ENCODE results near the gene AZI2. TPM values are rescaled to one million over a fixed set of nuclear protein-coding genes. Genes with fewer than 3 reads are reported as not detected.

AZI2 gene
- total and polyA plus RNA-seq, 2 experiments from 2014 or later = 24.5 to 28.6 TPM

DNA sequence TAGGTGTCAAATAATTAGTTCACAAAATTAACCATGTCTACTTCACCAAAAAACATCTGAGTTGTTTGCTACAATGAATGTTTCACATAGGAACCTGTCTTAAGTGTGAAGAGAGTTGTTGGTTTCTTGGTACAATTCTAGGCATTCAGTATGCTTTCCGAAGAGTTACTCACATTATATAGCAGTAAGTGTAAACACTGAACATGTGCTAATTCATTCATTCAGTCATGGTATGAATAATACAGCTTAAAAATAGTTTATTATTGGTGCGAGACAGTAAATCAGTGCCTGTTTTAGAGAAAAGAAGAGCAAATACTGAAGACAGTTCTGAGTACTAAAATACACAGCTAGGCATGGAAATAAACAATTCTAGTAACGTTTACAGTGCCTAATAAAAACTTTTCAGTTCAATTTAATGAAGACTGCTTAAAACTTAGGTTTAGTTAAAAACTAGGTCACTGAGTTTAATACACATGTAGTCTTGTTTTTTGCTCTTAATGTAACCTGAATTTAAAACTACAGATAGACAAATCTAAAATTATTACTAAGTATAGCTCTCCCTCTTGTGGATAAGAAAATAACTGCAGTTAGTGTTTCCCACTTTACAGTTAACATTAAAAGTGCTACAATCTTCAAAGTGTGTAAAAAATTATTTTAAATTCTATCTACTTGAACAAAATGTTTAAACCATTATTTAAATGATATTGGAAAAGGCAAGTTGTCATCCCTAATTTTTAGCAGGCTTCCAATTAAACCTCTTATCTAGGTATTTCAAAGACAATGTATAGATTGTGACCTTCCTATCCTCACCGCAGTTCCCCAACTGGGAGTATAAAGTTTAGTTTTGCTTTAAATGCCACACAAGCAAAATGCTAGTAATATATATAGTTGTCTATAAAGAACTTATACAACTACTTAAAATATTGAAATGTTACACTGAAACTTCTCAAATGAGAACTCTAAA lies 20.2 kb downstream of the AZI2 start:
- H3K4me2 ChIP-seq = no peak overlapping the region
- no peaks in the 10 kb centered on the region for H3K79me2 ChIP-seq (replicated peaks; ENCODE audit: insufficient read depth)
- Mint-ChIP-seq H3K9me3 (no peaks in the 10 kb centered on the region), H3K27me3 (ENCODE audit: insufficient read depth, low read depth, poor library complexity) (no peaks in the 10 kb centered on the region), H3K4me3 (no peak overlapping the region), H3K36me3 (ENCODE audit: low read depth) (no peaks in the 10 kb centered on the region; the same call in 2 of the 3 replicates), H3K27ac (no peak overlapping the region), H3K4me1 (no peaks in the 10 kb centered on the region)
- DNase-seq (ENCODE audit: low spot score) (peak; percentile 49), ATAC-seq (no peak)
- no peak for TF ChIP-seq STAT1 (IDR thresholded peaks at IDR 0.05; ENCODE audit: unreplicated experiment)
- TF ChIP-seq, protein P1, sequence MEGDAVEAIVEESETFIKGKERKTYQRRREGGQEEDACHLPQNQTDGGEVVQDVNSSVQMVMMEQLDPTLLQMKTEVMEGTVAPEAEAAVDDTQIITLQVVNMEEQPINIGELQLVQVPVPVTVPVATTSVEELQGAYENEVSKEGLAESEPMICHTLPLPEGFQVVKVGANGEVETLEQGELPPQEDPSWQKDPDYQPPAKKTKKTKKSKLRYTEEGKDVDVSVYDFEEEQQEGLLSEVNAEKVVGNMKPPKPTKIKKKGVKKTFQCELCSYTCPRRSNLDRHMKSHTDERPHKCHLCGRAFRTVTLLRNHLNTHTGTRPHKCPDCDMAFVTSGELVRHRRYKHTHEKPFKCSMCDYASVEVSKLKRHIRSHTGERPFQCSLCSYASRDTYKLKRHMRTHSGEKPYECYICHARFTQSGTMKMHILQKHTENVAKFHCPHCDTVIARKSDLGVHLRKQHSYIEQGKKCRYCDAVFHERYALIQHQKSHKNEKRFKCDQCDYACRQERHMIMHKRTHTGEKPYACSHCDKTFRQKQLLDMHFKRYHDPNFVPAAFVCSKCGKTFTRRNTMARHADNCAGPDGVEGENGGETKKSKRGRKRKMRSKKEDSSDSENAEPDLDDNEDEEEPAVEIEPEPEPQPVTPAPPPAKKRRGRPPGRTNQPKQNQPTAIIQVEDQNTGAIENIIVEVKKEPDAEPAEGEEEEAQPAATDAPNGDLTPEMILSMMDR (conservative IDR thresholded peaks at IDR 0.05; ENCODE audit: low read depth in 2 of 2) = peak in 1 of 2 experiments; percentile 85; a peak in 3 of 4 replicates
- H3K4me3 ChIP-seq = no peak overlapping the region
- H3K36me3 ChIP-seq (ENCODE audit: insufficient read depth) = no peaks in the 10 kb centered on the region
- no peak overlapping the region for H3K27ac ChIP-seq (ENCODE audit: low read depth)
- H3F3A ChIP-seq (replicated peaks; ENCODE audit: low read depth) = no peaks in the 10 kb centered on the region
- no peaks in the 10 kb centered on the region for H3K9me2 ChIP-seq (ENCODE audit: insufficient read depth)
- no peaks in the 10 kb centered on the region for H4K20me1 ChIP-seq (replicated peaks; ENCODE audit: insufficient read depth)
- H3K4me1 ChIP-seq (ENCODE audit: insufficient read depth) = no peaks in the 10 kb centered on the region
- H3K27me3 ChIP-seq (ENCODE audit: insufficient read depth) = no peaks in the 10 kb centered on the region
- no peak overlapping the region for H2AFZ ChIP-seq

GRCh38 chr3:28326458-28326926 lies 22.1 kb downstream of the AZI2 start:
- H3K27ac Mint-ChIP-seq = no peak overlapping the region
- peaks cover 1% of the 10 kb centered on the region; the same call in 2 of the 3 replicates for H3K4me1 Mint-ChIP-seq
- ATAC-seq (no peak), DNase-seq (ENCODE audit: low spot score) (no peak)
- no peaks in the 10 kb centered on the region for H3K9me3 Mint-ChIP-seq
- Histone ChIP-seq H3K79me2 (replicated peaks; ENCODE audit: insufficient read depth) (no peaks in the 10 kb centered on the region), H3K4me1 (ENCODE audit: insufficient read depth) (no peaks in the 10 kb centered on the region), H2AFZ (no peak overlapping the region), H3K9me2 (ENCODE audit: insufficient read depth) (no peaks in the 10 kb centered on the region), H4K20me1 (replicated peaks; ENCODE audit: insufficient read depth) (no peaks in the 10 kb centered on the region), H3F3A (replicated peaks; ENCODE audit: low read depth) (no peaks in the 10 kb centered on the region), H3K36me3 (ENCODE audit: insufficient read depth) (no peaks in the 10 kb centered on the region), H3K27ac (ENCODE audit: low read depth) (no peak overlapping the region), H3K27me3 (ENCODE audit: insufficient read depth) (no peaks in the 10 kb centered on the region), H3K4me2 (no peak overlapping the region), H3K4me3 (no peak overlapping the region)
- H3K4me3 Mint-ChIP-seq = no peak overlapping the region
- no peaks in the 10 kb centered on the region; the same call in 2 of the 3 replicates for H3K36me3 Mint-ChIP-seq (ENCODE audit: low read depth)
- TF ChIP-seq ZNF114 (CRISPR knock-in tag; IDR thresholded peaks at IDR 0.05) = no peak
- no peak for TF ChIP-seq EZH2 (IDR thresholded peaks at IDR 0.05; ENCODE audit: low read depth, unreplicated experiment)
- no peak for TF ChIP-seq EZH2phosphoT487 (IDR thresholded peaks at IDR 0.05; ENCODE audit: unreplicated experiment)
- TF ChIP-seq ZNF331 (CRISPR knock-in tag; IDR thresholded peaks at IDR 0.05; ENCODE audit: low read depth) = no peak
- TF ChIP-seq JUNB (IDR thresholded peaks at IDR 0.05; ENCODE audit: unreplicated experiment) = no peak
- no peak for TF ChIP-seq NANOG (IDR thresholded peaks at IDR 0.05; ENCODE audit: borderline replicate concordance)
- no peak for TF ChIP-seq ZNF462 (CRISPR knock-in tag; IDR thresholded peaks at IDR 0.05)
- no peak for TF ChIP-seq STAT1 (IDR thresholded peaks at IDR 0.05; ENCODE audit: unreplicated experiment)
- TF ChIP-seq ETS1 (IDR thresholded peaks at IDR 0.05) = no peak
- no peak for TF ChIP-seq POLR2AphosphoS5 (IDR thresholded peaks at IDR 0.05; ENCODE audit: low read depth)
- H3K27me3 Mint-ChIP-seq (ENCODE audit: insufficient read depth, low read depth, poor library complexity) = no peaks in the 10 kb centered on the region

Measured in GM23338 (cell line).